ENCODE measurements around the gene TSNAXIP1.

The TSNAXIP1 gene

DNA sequence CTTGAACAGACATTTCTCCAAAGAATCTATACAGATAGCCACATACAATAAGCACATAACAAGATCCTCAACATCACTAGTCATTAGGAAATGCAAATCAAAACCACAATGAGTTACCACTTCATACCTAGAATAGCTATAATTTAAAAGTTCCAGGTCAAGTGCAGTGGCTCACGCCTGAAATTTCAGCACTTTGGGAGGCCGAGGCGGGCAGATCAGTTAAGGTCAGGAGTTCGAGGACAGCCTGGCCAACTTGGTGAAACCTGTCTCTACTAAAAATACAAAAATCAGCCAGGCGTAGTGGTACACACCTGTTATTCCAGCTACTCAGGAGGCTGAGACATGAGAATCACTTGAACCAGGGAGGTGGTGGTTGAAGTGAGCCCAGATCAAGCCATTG lies 20.2 kb upstream of the TSNAXIP1 start:
- TF ChIP-seq, protein P1, sequence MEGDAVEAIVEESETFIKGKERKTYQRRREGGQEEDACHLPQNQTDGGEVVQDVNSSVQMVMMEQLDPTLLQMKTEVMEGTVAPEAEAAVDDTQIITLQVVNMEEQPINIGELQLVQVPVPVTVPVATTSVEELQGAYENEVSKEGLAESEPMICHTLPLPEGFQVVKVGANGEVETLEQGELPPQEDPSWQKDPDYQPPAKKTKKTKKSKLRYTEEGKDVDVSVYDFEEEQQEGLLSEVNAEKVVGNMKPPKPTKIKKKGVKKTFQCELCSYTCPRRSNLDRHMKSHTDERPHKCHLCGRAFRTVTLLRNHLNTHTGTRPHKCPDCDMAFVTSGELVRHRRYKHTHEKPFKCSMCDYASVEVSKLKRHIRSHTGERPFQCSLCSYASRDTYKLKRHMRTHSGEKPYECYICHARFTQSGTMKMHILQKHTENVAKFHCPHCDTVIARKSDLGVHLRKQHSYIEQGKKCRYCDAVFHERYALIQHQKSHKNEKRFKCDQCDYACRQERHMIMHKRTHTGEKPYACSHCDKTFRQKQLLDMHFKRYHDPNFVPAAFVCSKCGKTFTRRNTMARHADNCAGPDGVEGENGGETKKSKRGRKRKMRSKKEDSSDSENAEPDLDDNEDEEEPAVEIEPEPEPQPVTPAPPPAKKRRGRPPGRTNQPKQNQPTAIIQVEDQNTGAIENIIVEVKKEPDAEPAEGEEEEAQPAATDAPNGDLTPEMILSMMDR (IDR thresholded peaks at IDR 0.05; ENCODE audit: insufficient read depth, low read length, poor library complexity, severe bottlenecking), result no peak
- TF ChIP-seq EZH2phosphoT487 (conservative IDR thresholded peaks at IDR 0.05; ENCODE audit: low read length), result no peak
- H3K27me3 ChIP-seq (ENCODE audit: low read length), result no peaks in the 10 kb centered on the region
- no peaks in the 10 kb centered on the region for H3K79me2 ChIP-seq (ENCODE audit: insufficient read depth, low read length)
- H3K4me2 ChIP-seq (ENCODE audit: low read depth, low read length, poor library complexity, severe bottlenecking), result no peak overlapping the region
- H3F3A ChIP-seq (ENCODE audit: insufficient read depth), result no peaks in the 10 kb centered on the region
- no peak overlapping the region for H2AFZ ChIP-seq (ENCODE audit: low read depth, low read length, severe bottlenecking)
- H3K9me3 ChIP-seq (ENCODE audit: insufficient read depth, low read length), result no peaks in the 10 kb centered on the region
- H3K9me2 ChIP-seq (replicated peaks; ENCODE audit: insufficient read depth, low read length), result no peaks in the 10 kb centered on the region
- H3K4me3 ChIP-seq (ENCODE audit: insufficient read depth, low read length, poor library complexity, severe bottlenecking), result no peak overlapping the region
- H4K20me1 ChIP-seq (ENCODE audit: low read depth, low read length), result no peaks in the 10 kb centered on the region
- H3K9ac ChIP-seq (ENCODE audit: low read length), result no peak overlapping the region
- no peaks in the 10 kb centered on the region for H3K36me3 ChIP-seq (ENCODE audit: low read length)
- no peak overlapping the region for H3K27ac ChIP-seq (ENCODE audit: low read depth, low read length)

DNA sequence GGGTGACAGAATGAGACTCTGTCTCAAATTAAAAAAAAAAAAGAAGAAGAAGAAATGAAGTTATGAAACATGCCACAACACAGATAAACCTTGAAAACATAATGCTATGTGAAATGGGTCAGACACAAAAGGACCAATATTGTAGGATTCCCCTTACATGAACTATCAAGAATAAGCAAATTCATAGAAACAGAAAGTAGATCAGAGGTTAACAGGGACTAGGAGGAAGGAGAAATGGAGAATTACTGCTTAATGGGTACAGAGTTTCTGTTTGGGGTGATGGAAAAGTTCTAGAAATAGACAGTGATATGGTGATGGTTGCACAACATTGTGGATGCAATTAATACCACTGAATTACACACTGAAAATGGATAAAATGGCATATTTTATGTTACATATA lies 16.6 kb upstream of the TSNAXIP1 start:
- no peak overlapping the region for H2AFZ ChIP-seq (ENCODE audit: low read depth, low read length, severe bottlenecking)
- H3K27me3 ChIP-seq (ENCODE audit: low read length), result no peaks in the 10 kb centered on the region
- H3K27ac ChIP-seq (ENCODE audit: low read depth, low read length), result no peak overlapping the region
- H3K9ac ChIP-seq (ENCODE audit: low read length), result no peak overlapping the region
- H3K4me2 ChIP-seq (ENCODE audit: low read depth, low read length, poor library complexity, severe bottlenecking), result no peak overlapping the region
- H3K4me3 ChIP-seq (ENCODE audit: insufficient read depth, low read length, poor library complexity, severe bottlenecking), result no peak overlapping the region
- no peaks in the 10 kb centered on the region for H3K36me3 ChIP-seq (ENCODE audit: low read length)
- TF ChIP-seq EZH2phosphoT487 (conservative IDR thresholded peaks at IDR 0.05; ENCODE audit: low read length), result no peak
- TF ChIP-seq, protein P1 (IDR thresholded peaks at IDR 0.05; ENCODE audit: insufficient read depth, low read length, poor library complexity, severe bottlenecking), result no peak
- H4K20me1 ChIP-seq (ENCODE audit: low read depth, low read length), result no peaks in the 10 kb centered on the region
- no peaks in the 10 kb centered on the region for H3F3A ChIP-seq (ENCODE audit: insufficient read depth)
- H3K9me3 ChIP-seq (ENCODE audit: insufficient read depth, low read length), result no peaks in the 10 kb centered on the region
- peaks cover 4% of the 10 kb centered on the region; the same call in 1 of the 2 replicates for H3K79me2 ChIP-seq (ENCODE audit: insufficient read depth, low read length)
- H3K9me2 ChIP-seq (replicated peaks; ENCODE audit: insufficient read depth, low read length), result no peaks in the 10 kb centered on the region

DNA sequence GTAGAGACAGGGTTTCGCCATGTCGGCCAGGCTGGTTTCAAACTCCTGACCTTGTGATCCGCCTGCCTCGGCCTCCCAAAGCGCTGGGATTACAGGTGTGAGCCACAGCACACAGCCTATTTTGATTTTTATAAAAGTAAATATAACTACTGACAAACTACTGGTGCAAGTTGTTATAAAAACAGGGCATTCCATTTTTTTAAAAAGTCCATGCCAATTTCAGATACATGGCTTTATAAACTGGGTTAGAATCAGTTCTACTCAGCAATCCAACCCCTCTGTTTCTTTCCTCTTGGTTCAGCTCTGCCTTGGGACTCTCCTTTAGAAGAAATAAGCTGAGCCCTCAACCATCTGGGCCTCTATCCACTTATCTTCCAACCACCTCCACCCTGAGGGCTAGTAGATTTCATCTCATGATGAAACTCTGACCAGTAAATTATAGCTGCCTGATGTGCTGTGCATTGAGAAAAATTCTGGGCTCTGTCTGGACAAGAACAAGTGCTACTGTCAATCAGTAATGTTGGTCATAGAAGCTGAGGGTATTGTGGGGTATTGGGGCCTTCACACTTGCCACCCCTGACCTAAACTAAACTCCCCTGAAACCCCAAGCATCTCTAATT lies 10.5 kb upstream of the TSNAXIP1 start:
- Histone ChIP-seq H3K4me2 (ENCODE audit: low read depth, low read length, poor library complexity, severe bottlenecking) (no peak overlapping the region), H3K9me2 (replicated peaks; ENCODE audit: insufficient read depth, low read length) (no peaks in the 10 kb centered on the region), H3K36me3 (ENCODE audit: low read length) (no peaks in the 10 kb centered on the region), H3K79me2 (ENCODE audit: insufficient read depth, low read length) (peaks cover 11% of the 10 kb centered on the region; the same call in 1 of the 2 replicates), H3K27ac (ENCODE audit: low read depth, low read length) (no peak overlapping the region), H3K4me3 (ENCODE audit: insufficient read depth, low read length, poor library complexity, severe bottlenecking) (no peak overlapping the region), H3K9me3 (ENCODE audit: insufficient read depth, low read length) (no peaks in the 10 kb centered on the region), H3K9ac (ENCODE audit: low read length) (no peak overlapping the region), H3K27me3 (ENCODE audit: low read length) (no peaks in the 10 kb centered on the region), H4K20me1 (ENCODE audit: low read depth, low read length) (no peaks in the 10 kb centered on the region), H2AFZ (ENCODE audit: low read depth, low read length, severe bottlenecking) (no peak overlapping the region), H3F3A (ENCODE audit: insufficient read depth) (no peaks in the 10 kb centered on the region)
- no peak for TF ChIP-seq EZH2phosphoT487 (conservative IDR thresholded peaks at IDR 0.05; ENCODE audit: low read length)
- TF ChIP-seq, protein P1 (IDR thresholded peaks at IDR 0.05; ENCODE audit: insufficient read depth, low read length, poor library complexity, severe bottlenecking), result no peak
